Measurements from ENCODE around the gene PLD2. TPM values are rescaled to one million over a fixed set of nuclear protein-coding genes. Genes with fewer than 3 reads are reported as not detected.
"Not testable (repeated sequence)": the region's sequence is repeated elsewhere in the genome, so short reads cannot be mapped to it uniquely, and the experiment has no call there.

The PLD2 gene
- total and polyA plus RNA-seq, 7 experiments from 2014 or later, result 1.5 to 42.7 (median 25.2) TPM

- H3K27me3 Mint-ChIP-seq, result no peaks in the 10 kb centered on the region
- Histone ChIP-seq H3K4me1 (ENCODE audit: control insufficient read depth in 2 of 2, insufficient read depth in 2 of 2, low read length in 2 of 2) (no peaks in the 10 kb centered on the region), H3K27ac (ENCODE audit: low read depth, low read length) (no peak overlapping the region), H3K27me3 (ENCODE audit: control insufficient read depth in 2 of 2, insufficient read depth in 2 of 2, low read length in 2 of 2) (no peaks in the 10 kb centered on the region), H3K36me3 (ENCODE audit: control insufficient read depth in 2 of 3, insufficient read depth in 3 of 3, low read length in 3 of 3) (peaks cover 0 to 24% (median 3%) of the 10 kb centered on the region in 3 experiments), H3K9me3 (ENCODE audit: control insufficient read depth in 2 of 3, low read length in 3 of 3) (no peaks in the 10 kb centered on the region), H3K4me3 (ENCODE audit: low read length) (no peak overlapping the region)
- POLR2A ChIA-PET, result interaction anchor here (1.0 kb wide), 1 partner anchor 52 kb away, joined by 3 read pairs; no protein-coding TSS in a partner anchor
- ATAC-seq (no peak), DNase-seq (no peak)
- H3K36me3 Mint-ChIP-seq, result peaks cover 0 to 19% (median 13%) of the 10 kb centered on the region in 5 donors
- CTCF ChIA-PET, result interaction anchor here (0.7 kb wide), 1 partner anchor 154 kb away, joined by 4 read pairs; no protein-coding TSS in a partner anchor
- H3K9me3 Mint-ChIP-seq, result peaks cover 0 to 4% (median 0%) of the 10 kb centered on the region in 11 donors
- H3K4me3 Mint-ChIP-seq, result no peak overlapping the region
- intact Hi-C loops (cut with micrococcal nuclease), result no loop called here
- no peak overlapping the region for H3K27ac Mint-ChIP-seq
- H3K4me1 Mint-ChIP-seq, result peaks cover 19 to 34% (median 26%) of the 10 kb centered on the region in 7 donors
Observed at GRCh38 chr17:4860651-4861050, 53.7 kb downstream of the PLD2 start.

DNA sequence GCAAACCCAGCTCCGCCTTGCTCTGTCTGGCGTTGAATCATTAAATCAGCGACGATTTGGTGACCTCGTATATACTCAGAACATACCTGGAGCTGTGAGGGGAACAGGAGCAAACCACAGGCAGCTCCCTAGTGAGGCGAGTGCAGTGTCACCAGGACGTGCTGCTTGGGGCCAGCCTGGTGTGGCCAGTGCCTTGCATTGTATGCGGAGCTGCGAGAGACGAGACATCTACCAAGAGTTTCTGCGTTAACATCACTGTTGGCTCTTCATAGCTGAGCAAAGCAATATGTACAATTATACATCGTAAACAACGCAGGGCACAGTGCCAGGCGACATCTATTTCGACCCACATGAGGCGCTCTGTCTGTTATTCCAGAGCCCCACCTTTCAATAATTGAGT lies 54.1 kb downstream of the PLD2 start:
- peaks cover 0 to 4% (median 0%) of the 10 kb centered on the region in 11 donors for H3K9me3 Mint-ChIP-seq
- H3K4me1 Mint-ChIP-seq, result peaks cover 19 to 33% (median 24%) of the 10 kb centered on the region in 7 donors
- Histone ChIP-seq H3K9me3 (ENCODE audit: control insufficient read depth in 2 of 3, low read length in 3 of 3) (no peaks in the 10 kb centered on the region), H3K27ac (ENCODE audit: low read depth, low read length) (no peak overlapping the region), H3K4me1 (ENCODE audit: control insufficient read depth in 2 of 2, insufficient read depth in 2 of 2, low read length in 2 of 2) (no peaks in the 10 kb centered on the region), H3K4me3 (ENCODE audit: low read length) (no peak overlapping the region), H3K36me3 (ENCODE audit: control insufficient read depth in 2 of 3, insufficient read depth in 3 of 3, low read length in 3 of 3) (peaks cover 0 to 23% (median 3%) of the 10 kb centered on the region in 3 experiments), H3K27me3 (ENCODE audit: control insufficient read depth in 2 of 2, insufficient read depth in 2 of 2, low read length in 2 of 2) (no peaks in the 10 kb centered on the region)
- H3K27ac Mint-ChIP-seq, result no peak overlapping the region
- H3K36me3 Mint-ChIP-seq, result peaks cover 0 to 19% (median 12%) of the 10 kb centered on the region in 5 donors
- POLR2A ChIA-PET, result no interaction called here
- CTCF ChIA-PET, result interaction anchor here (0.7 kb wide), 1 partner anchor 154 kb away, joined by 4 read pairs; no protein-coding TSS in a partner anchor
- intact Hi-C loops (cut with micrococcal nuclease), result no loop called here
- no peaks in the 10 kb centered on the region for H3K27me3 Mint-ChIP-seq
- ATAC-seq (no peak), DNase-seq (no peak)
- H3K4me3 Mint-ChIP-seq, result no peak overlapping the region

DNA sequence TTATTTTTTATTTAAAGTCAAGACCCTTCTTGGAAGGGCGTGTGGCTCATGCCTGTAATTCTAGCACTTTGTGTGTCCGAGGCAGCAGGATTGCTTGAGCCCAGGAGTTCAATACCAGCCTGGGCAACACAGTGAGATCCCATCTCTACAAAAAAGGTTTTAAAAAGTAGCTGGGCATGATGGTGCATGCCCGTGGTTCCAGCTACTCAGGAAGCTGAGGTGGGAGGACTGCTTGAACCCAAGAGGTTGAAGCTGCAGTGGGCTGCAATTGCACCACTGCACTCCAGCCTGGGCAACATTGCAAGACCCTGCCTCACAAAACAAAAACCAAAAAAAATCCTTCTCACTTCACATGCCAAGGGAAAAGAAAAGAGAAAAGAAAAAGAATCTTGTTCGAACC lies 55.8 kb downstream of the PLD2 start:
- H3K36me3 Mint-ChIP-seq, result peaks cover 0 to 9% (median 4%) of the 10 kb centered on the region in 5 donors
- ChIA-PET POLR2A (interaction anchor here (0.6 kb wide), 1 partner anchor 112 kb away, joined by 3 read pairs; no protein-coding TSS in a partner anchor), CTCF (no interaction called here)
- ATAC-seq (no peak), DNase-seq (no peak)
- H3K4me1 Mint-ChIP-seq, result peaks cover 7 to 21% (median 15%) of the 10 kb centered on the region in 7 donors
- Histone ChIP-seq H3K27me3 (ENCODE audit: control insufficient read depth in 2 of 2, insufficient read depth in 2 of 2, low read length in 2 of 2) (no peaks in the 10 kb centered on the region), H3K4me3 (ENCODE audit: low read length) (no peak overlapping the region), H3K4me1 (ENCODE audit: control insufficient read depth in 2 of 2, insufficient read depth in 2 of 2, low read length in 2 of 2) (no peaks in the 10 kb centered on the region), H3K9me3 (ENCODE audit: control insufficient read depth in 2 of 3, low read length in 3 of 3) (no peaks in the 10 kb centered on the region), H3K27ac (ENCODE audit: low read depth, low read length) (no peak overlapping the region), H3K36me3 (ENCODE audit: control insufficient read depth in 2 of 3, insufficient read depth in 3 of 3, low read length in 3 of 3) (peaks cover 0 to 13% (median 3%) of the 10 kb centered on the region in 3 experiments)
- H3K27ac Mint-ChIP-seq, result no peak overlapping the region
- no peaks in the 10 kb centered on the region for H3K27me3 Mint-ChIP-seq
- H3K4me3 Mint-ChIP-seq, result no peak overlapping the region
- intact Hi-C loops (cut with micrococcal nuclease), result no loop called here
- H3K9me3 Mint-ChIP-seq, result peaks cover 0 to 4% (median 0%) of the 10 kb centered on the region in 11 donors

DNA sequence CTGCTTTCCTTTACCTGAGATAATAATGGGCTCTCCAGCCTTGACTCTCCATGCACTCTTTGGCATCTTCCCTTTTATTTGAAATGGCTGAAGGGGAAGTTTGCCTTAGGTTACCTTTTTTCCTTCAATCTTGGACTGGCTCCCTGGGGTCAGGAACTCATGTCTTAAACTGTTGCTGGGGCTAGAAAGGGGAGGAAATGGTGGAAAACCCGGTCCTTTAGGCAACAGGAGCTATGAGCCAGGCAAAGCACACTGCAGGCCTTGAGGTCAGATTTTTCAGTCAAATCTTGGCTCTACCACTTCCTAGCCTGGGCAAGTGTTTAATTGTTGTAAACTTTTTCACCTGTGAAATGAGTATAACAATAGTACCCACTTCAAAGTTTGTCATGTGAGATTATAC lies 56.4 kb downstream of the PLD2 start:
- peaks cover 0 to 13% (median 3%) of the 10 kb centered on the region in 3 experiments for H3K36me3 ChIP-seq (ENCODE audit: control insufficient read depth in 2 of 3, insufficient read depth in 3 of 3, low read length in 3 of 3)
- peaks cover 0 to 4% (median 0%) of the 10 kb centered on the region in 11 donors for H3K9me3 Mint-ChIP-seq
- H3K27ac Mint-ChIP-seq, result no peak overlapping the region
- H3K27me3 ChIP-seq (ENCODE audit: control insufficient read depth in 2 of 2, insufficient read depth in 2 of 2, low read length in 2 of 2), result no peaks in the 10 kb centered on the region
- ATAC-seq (no peak), DNase-seq (no peak)
- POLR2A ChIA-PET, result interaction anchor here (0.6 kb wide), 1 partner anchor 113 kb away, joined by 3 read pairs; no protein-coding TSS in a partner anchor
- no peaks in the 10 kb centered on the region for H3K9me3 ChIP-seq (ENCODE audit: control insufficient read depth in 2 of 3, low read length in 3 of 3)
- peaks cover 4 to 18% (median 14%) of the 10 kb centered on the region in 7 donors for H3K4me1 Mint-ChIP-seq
- H3K27me3 Mint-ChIP-seq, result no peaks in the 10 kb centered on the region
- H3K4me3 Mint-ChIP-seq, result no peak overlapping the region
- H3K27ac ChIP-seq (ENCODE audit: low read depth, low read length), result no peak overlapping the region
- no peaks in the 10 kb centered on the region for H3K4me1 ChIP-seq (ENCODE audit: control insufficient read depth in 2 of 2, insufficient read depth in 2 of 2, low read length in 2 of 2)
- intact Hi-C loops (cut with micrococcal nuclease), result no loop called here
- H3K4me3 ChIP-seq (ENCODE audit: low read length), result no peak overlapping the region
- peaks cover 0 to 7% (median 6%) of the 10 kb centered on the region in 5 donors for H3K36me3 Mint-ChIP-seq
- CTCF ChIA-PET, result no interaction called here

GRCh38 chr17:4867535-4867934 lies 60.6 kb downstream of the PLD2 start:
- ATAC-seq, H3K4me3 Mint-ChIP-seq: not testable (repeated sequence)

GRCh38 chr17:4869058-4869998 lies 62.4 kb downstream of the PLD2 start:
- POLR2A ChIA-PET, result interaction anchor here (0.7 kb wide), 1 partner anchor 74 kb away, joined by 7 read pairs; no protein-coding TSS in a partner anchor
- H3K27ac ChIP-seq (ENCODE audit: low read depth, low read length); H3K4me1 ChIP-seq (ENCODE audit: control insufficient read depth in 2 of 2, insufficient read depth in 2 of 2, low read length in 2 of 2); H3K4me3 ChIP-seq (ENCODE audit: low read length); intact Hi-C loops (cut with micrococcal nuclease); DNase-seq; H3K27me3 ChIP-seq (ENCODE audit: control insufficient read depth in 2 of 2, insufficient read depth in 2 of 2, low read length in 2 of 2); H3K4me3 Mint-ChIP-seq; H3K9me3 Mint-ChIP-seq; H3K27me3 Mint-ChIP-seq; H3K9me3 ChIP-seq (ENCODE audit: control insufficient read depth in 2 of 3, low read length in 3 of 3); H3K36me3 ChIP-seq (ENCODE audit: control insufficient read depth in 2 of 3, insufficient read depth in 3 of 3, low read length in 3 of 3); H3K27ac Mint-ChIP-seq; ATAC-seq: not testable (repeated sequence)
- Mint-ChIP-seq H3K36me3 (peaks cover 0 to 15% (median 8%) of the 10 kb centered on the region in 5 donors), H3K4me1 (peaks cover 4 to 14% (median 11%) of the 10 kb centered on the region in 7 donors)
- CTCF ChIA-PET, result interaction anchor here (0.6 to 0.7 kb wide), 2 partner anchors 290 to 1961 kb away, joined by 4 to 6 read pairs; no protein-coding TSS in a partner anchor

More at GRCh38 chr17:4867535-4867934, 60.6 kb downstream of the PLD2 start:
- H3K4me1 ChIP-seq (ENCODE audit: control insufficient read depth in 2 of 2, insufficient read depth in 2 of 2, low read length in 2 of 2); DNase-seq; intact Hi-C loops (cut with micrococcal nuclease); H3K27ac ChIP-seq (ENCODE audit: low read depth, low read length); H3K4me3 ChIP-seq (ENCODE audit: low read length); H3K36me3 ChIP-seq (ENCODE audit: control insufficient read depth in 2 of 3, insufficient read depth in 3 of 3, low read length in 3 of 3); H3K9me3 ChIP-seq (ENCODE audit: control insufficient read depth in 2 of 3, low read length in 3 of 3); CTCF ChIA-PET; H3K27me3 ChIP-seq (ENCODE audit: control insufficient read depth in 2 of 2, insufficient read depth in 2 of 2, low read length in 2 of 2); POLR2A ChIA-PET; H3K27me3 Mint-ChIP-seq; H3K36me3 Mint-ChIP-seq; H3K27ac Mint-ChIP-seq; H3K9me3 Mint-ChIP-seq: not testable (repeated sequence)
- H3K4me1 Mint-ChIP-seq, result peaks cover 0 to 11% (median 5%) of the 10 kb centered on the region in 7 donors
